HCT116 (cell line): ENCODE data around the gene ZDHHC14.

Experiments used
- CTCF ChIP-seq, 3 experiments: fragments of 200-600 bp in 1 of 3; sonication (generic) in 1 of 3; IDR thresholded peaks in 2 of 3; conservative IDR thresholded peaks in 1 of 3; 2 replicates each; pipeline ENCODE4 v1.5.1; 2012 to 2017; ENCODE audit warnings: low read depth in 2 of 3, low read length in 2 of 3, antibody characterized with exemption in 1 of 3, borderline replicate concordance in 1 of 3, control low read depth in 1 of 3, mild to moderate bottlenecking in 1 of 3, mixed read lengths in 1 of 3, mixed run types in 1 of 3, moderate library complexity in 1 of 3; ENCODE audit not compliant: insufficient read depth in 1 of 3
- EZH2 ChIP-seq: fragments of 200-600 bp; sonication (generic); IDR thresholded peaks from 2 replicates; pipeline ENCODE4 v1.6.1; 2017; ENCODE audit warnings: antibody characterized with exemption, mixed run types
- EZH2phosphoT487 ChIP-seq: fragments of 200-600 bp; IDR thresholded peaks from 2 replicates; pipeline ENCODE4 v1.6.1; 2018; ENCODE audit warnings: antibody characterized with exemption, borderline replicate concordance
- FOSL1 ChIP-seq: IDR thresholded peaks from 2 replicates; pipeline ENCODE4 v1.6.1; 2012; ENCODE audit warnings: low read depth
- MAX ChIP-seq: IDR thresholded peaks from 2 replicates; pipeline ENCODE4 v1.6.1; 2012
- POLR2A ChIP-seq: IDR thresholded peaks from 2 replicates; pipeline ENCODE4 v1.7.0; 2011; ENCODE audit warnings: borderline replicate concordance; ENCODE audit not compliant: insufficient read depth, insufficient read length; ENCODE audit errors: extremely low read depth
- POLR2AphosphoS5 ChIP-seq: IDR thresholded peaks from 2 replicates; pipeline ENCODE4 v1.6.1; 2011; ENCODE audit warnings: mild to moderate bottlenecking, low read depth, low read length, moderate library complexity
- RAD21 ChIP-seq: IDR thresholded peaks from 2 replicates; pipeline ENCODE4 v1.6.1; 2012; ENCODE audit warnings: low read depth, mild to moderate bottlenecking
- REST ChIP-seq: IDR thresholded peaks from 2 replicates; pipeline ENCODE4 v1.6.1; 2012; ENCODE audit warnings: low read depth
- YY1 ChIP-seq: IDR thresholded peaks from 2 replicates; pipeline ENCODE4 v1.6.1; 2011; ENCODE audit warnings: low read length, low read depth, moderate library complexity, mild to moderate bottlenecking; ENCODE audit not compliant: insufficient replicate concordance; ENCODE audit errors: extremely low read depth
- ZFX ChIP-seq: fragments of 450-650 bp; IDR thresholded peaks from 2 replicates; pipeline ENCODE4 v1.6.1; 2017

- TF ChIP-seq YY1: no peak
- TF ChIP-seq CTCF (IDR thresholded peaks at IDR 0.05 in 2 of 3, conservative IDR thresholded peaks at IDR 0.05 in 1 of 3; ENCODE audit: borderline replicate concordance in 1 of 3, insufficient read depth in 1 of 3, low read depth in 2 of 3, low read length in 2 of 3): no peak
- no peak for TF ChIP-seq EZH2
- no peak for TF ChIP-seq REST
- 0 out of 2 replicates have a peak, but pooled peaks have one; percentile 3 for TF ChIP-seq RAD21
- TF ChIP-seq MAX: peak; percentile 8
- no peak for TF ChIP-seq EZH2phosphoT487
- TF ChIP-seq POLR2AphosphoS5: no peak; the same call in 1 of the 2 replicates
- TF ChIP-seq ZFX: no peak
- TF ChIP-seq POLR2A: no peak
- TF ChIP-seq FOSL1: peak; percentile 63
Observed at GRCh38 chr6:157535340-157536222, 154.6 kb downstream of the ZDHHC14 start.
